Neural progenitor cell (in vitro differentiated cells): Measurements from ENCODE around the gene SOS2.

Source experiments
- CTCF ChIP-seq: fragments of 200-600 bp; sonication (generic); IDR thresholded peaks from 2 replicates; pipeline ENCODE4 v1.5.1; 2017; ENCODE audit warnings: antibody characterized with exemption, mild to moderate bottlenecking
- EZH2 ChIP-seq: fragments of 200-600 bp; sonication (generic); IDR thresholded peaks from 2 replicates; pipeline ENCODE4 v1.6.1; 2017; ENCODE audit warnings: antibody characterized with exemption, mild to moderate bottlenecking, moderate library complexity
- EZH2phosphoT487 ChIP-seq: fragments of 200-600 bp; sonication (generic); IDR thresholded peaks from 2 replicates; pipeline ENCODE4 v1.6.1; 2017; ENCODE audit warnings: antibody characterized with exemption

- no peak for TF ChIP-seq CTCF
- no peak for TF ChIP-seq EZH2phosphoT487
- TF ChIP-seq EZH2, result no peak
Observed at GRCh38 chr14:50068496-50068895, 162.9 kb downstream of the SOS2 start.
